H1 (cell line): ENCODE data around the gene CACNA1D. TPM values are rescaled to one million over a fixed set of nuclear protein-coding genes. Genes with fewer than 3 reads are reported as not detected.

Source experiments
- CTCF ChIA-PET: fragments of 300-600 bp; sonication (Branson Sonifier 250); formaldehyde crosslinking; loops from one replicate; lab custom pipeline; 2021; ENCODE audit not compliant: partially characterized antibody; lab: Charles Lee
- POLR2A ChIA-PET: fragments of 300-600 bp; sonication (Branson Sonifier 250); formaldehyde crosslinking; loops from one replicate; lab custom pipeline; 2021; ENCODE audit warnings: inconsistent platforms; ENCODE audit not compliant: partially characterized antibody; lab: Charles Lee
- DNase-seq, 2 experiments: peaks; one replicate each; pipeline versions ENCODE4 v3.0.0 to v3.0.0-alpha.2; 2010 to 2022; ENCODE audit warnings: low spot score in 2 of 2, low read depth in 1 of 2, mixed read lengths in 1 of 2
- FAIRE-seq: peaks from 2 replicates; lab custom pipeline; 2011; peaks lifted over from hg19 to GRCh38; lab: Jason Lieb, UNC
- H2AFZ ChIP-seq: 2 replicates; pipeline ENCODE4 v1.8.1; 2012; ENCODE audit warnings: low read length, inconsistent platforms
- H2AK5ac ChIP-seq: 2 replicates; pipeline ENCODE4 v1.6.1; 2013; ENCODE audit warnings: low read depth, low read length
- H2BK120ac ChIP-seq: replicated peaks from 2 replicates; pipeline ENCODE3; 2013; ENCODE audit warnings: low read depth, low read length, inconsistent platforms
- H2BK12ac ChIP-seq: 2 replicates; pipeline ENCODE4 v1.6.1; 2013; ENCODE audit warnings: low read depth, low read length
- H2BK15ac ChIP-seq: 2 replicates; pipeline ENCODE4 v1.6.1; 2013; ENCODE audit warnings: low read length
- H2BK20ac ChIP-seq: 2 replicates; pipeline ENCODE4 v1.6.1; 2013; ENCODE audit warnings: low read length
- H2BK5ac ChIP-seq: 2 replicates; pipeline ENCODE4 v1.6.1; 2013; ENCODE audit warnings: low read depth, low read length
- H3K14ac ChIP-seq: 2 replicates; pipeline ENCODE4 v1.6.1; 2013; ENCODE audit warnings: inconsistent platforms; ENCODE audit not compliant: insufficient read length
- H3K18ac ChIP-seq: 2 replicates; pipeline ENCODE4 v1.6.1; 2013; ENCODE audit warnings: low read length; ENCODE audit errors: extremely low read depth
- H3K23ac ChIP-seq: 2 replicates; pipeline ENCODE4 v1.6.1; 2013; ENCODE audit warnings: inconsistent platforms; ENCODE audit not compliant: insufficient read length
- H3K23me2 ChIP-seq: 2 replicates; pipeline ENCODE4 v1.6.1; 2013; ENCODE audit warnings: low read depth, low read length
- H3K27ac ChIP-seq: 2 replicates; pipeline ENCODE4 v1.6.1; 2011; ENCODE audit warnings: low read depth, low read length, inconsistent platforms
- H3K27me3 ChIP-seq, 4 experiments: replicated peaks in 1 of 4; 1 replicate in 1 of 4; 2 replicates in 3 of 4; pipeline versions ENCODE4 v1.6.1 to v1.8.1; 2011 to 2013; ENCODE audit warnings: low read length in 3 of 4, mild to moderate bottlenecking in 3 of 4, inconsistent platforms in 2 of 4, mixed read lengths in 2 of 4, moderate library complexity in 1 of 4; ENCODE audit not compliant: control insufficient read depth in 3 of 4, insufficient read depth in 3 of 4; ENCODE audit errors: extremely low read depth in 1 of 4
- H3K36me3 ChIP-seq, 4 experiments: 2 replicates each; pipeline versions ENCODE4 v1.6.1 to v1.8.1; 2011 to 2013; ENCODE audit warnings: mild to moderate bottlenecking in 4 of 4, low read length in 3 of 4, moderate library complexity in 2 of 4, control low read depth in 1 of 4, inconsistent platforms in 1 of 4; ENCODE audit not compliant: insufficient read depth in 4 of 4, control insufficient read depth in 2 of 4
- H3K4ac ChIP-seq: replicated peaks from 2 replicates; pipeline ENCODE3; 2013; ENCODE audit warnings: low read length, low read depth, mixed read lengths, inconsistent platforms; ENCODE audit not compliant: insufficient read length
- H3K4me1 ChIP-seq, 4 experiments: replicated peaks in 1 of 4; 1 replicate in 1 of 4; 2 replicates in 3 of 4; pipeline versions ENCODE4 v1.6.1 to v1.8.1; 2011 to 2013; ENCODE audit warnings: low read length in 3 of 4, inconsistent platforms in 2 of 4, mixed read lengths in 1 of 4; ENCODE audit not compliant: insufficient read depth in 4 of 4, control insufficient read depth in 3 of 4
- H3K4me2 ChIP-seq, 2 experiments: 2 replicates each; pipeline versions ENCODE4 v1.6.1 to v1.8.1; 2011 to 2013; ENCODE audit warnings: low read depth in 2 of 2, low read length in 2 of 2, control low read depth in 1 of 2, inconsistent platforms in 1 of 2, mild to moderate bottlenecking in 1 of 2; ENCODE audit not compliant: insufficient read depth in 1 of 2
- H3K4me3 ChIP-seq, 4 experiments: fragments of 200-600, 300-600 bp in 1 of 4; sonication (generic), shearing (Covaris generic), sonication (Bioruptor Twin) in 1 of 4; 2 replicates each; pipeline versions ENCODE4 v1.5.1 to v1.8.1; 2011 to 2016; ENCODE audit warnings: low read length in 4 of 4, low read depth in 3 of 4, control low read depth in 2 of 4, inconsistent platforms in 2 of 4, mild to moderate bottlenecking in 2 of 4, mixed read lengths in 1 of 4, moderate library complexity in 1 of 4; ENCODE audit not compliant: insufficient read depth in 2 of 4; ENCODE audit errors: extremely low read depth in 1 of 4
- H3K56ac ChIP-seq: replicated peaks from 2 replicates; pipeline ENCODE3; 2013; ENCODE audit warnings: low read depth, mild to moderate bottlenecking, mixed read lengths, low read length, inconsistent platforms; ENCODE audit not compliant: insufficient read length
- H3K79me1 ChIP-seq: 2 replicates; pipeline ENCODE4 v1.6.1; 2013; ENCODE audit warnings: low read depth, low read length, control low read depth
- H3K79me2 ChIP-seq, 2 experiments: 2 replicates each; pipeline versions ENCODE4 v1.6.1 to v1.8.1; 2012 to 2013; ENCODE audit warnings: low read length in 2 of 2, mild to moderate bottlenecking in 2 of 2, inconsistent platforms in 1 of 2; ENCODE audit not compliant: insufficient read depth in 2 of 2, control insufficient read depth in 1 of 2
- H3K9ac ChIP-seq, 4 experiments: replicated peaks in 1 of 4; 1 replicate in 1 of 4; 2 replicates in 3 of 4; pipeline versions ENCODE4 v1.6.1 to v1.8.1; 2011 to 2013; ENCODE audit warnings: low read depth in 3 of 4, low read length in 3 of 4, control low read depth in 2 of 4, mild to moderate bottlenecking in 2 of 4, moderate library complexity in 2 of 4, inconsistent platforms in 1 of 4; ENCODE audit errors: extremely low read depth in 1 of 4
- H3K9me3 ChIP-seq, 2 experiments: 2 replicates each; pipeline versions ENCODE4 v1.6.1 to v1.8.1; 2012 to 2013; ENCODE audit warnings: mild to moderate bottlenecking in 2 of 2, moderate library complexity in 2 of 2, control low read depth in 1 of 2, inconsistent platforms in 1 of 2, low read depth in 1 of 2, low read length in 1 of 2, mixed read lengths in 1 of 2; ENCODE audit not compliant: insufficient read depth in 2 of 2
- H4K20me1 ChIP-seq, 2 experiments: replicated peaks in 1 of 2; 2 replicates each; pipeline versions ENCODE3 to v1.8.1; 2011 to 2013; ENCODE audit warnings: inconsistent platforms in 2 of 2, low read length in 2 of 2, mild to moderate bottlenecking in 1 of 2; ENCODE audit not compliant: insufficient read depth in 2 of 2, control insufficient read depth in 1 of 2
- H4K5ac ChIP-seq: 2 replicates; pipeline ENCODE4 v1.6.1; 2013; ENCODE audit warnings: low read length, low read depth, mixed read lengths, inconsistent platforms; ENCODE audit not compliant: insufficient read length
- H4K8ac ChIP-seq: 2 replicates; pipeline ENCODE4 v1.8.0; 2013; ENCODE audit warnings: mild to moderate bottlenecking, moderate library complexity, low read length, inconsistent platforms; ENCODE audit not compliant: insufficient read depth; ENCODE audit errors: extremely low read depth
- H4K91ac ChIP-seq: replicated peaks from 2 replicates; pipeline ENCODE3; 2013; ENCODE audit warnings: low read length, mixed read lengths, inconsistent platforms; ENCODE audit not compliant: insufficient read length
- SIN3A ChIP-seq, 2 experiments: IDR thresholded peaks in 1 of 2; conservative IDR thresholded peaks in 1 of 2; 2 replicates each; pipeline ENCODE4 v1.6.1; 2011 to 2012; ENCODE audit warnings: low read length in 2 of 2, improper control_type of control experiment in 1 of 2, low read depth in 1 of 2, mild to moderate bottlenecking in 1 of 2
- WGBS, 2 experiments: shearing (Covaris generic) in 1 of 2; methylation state at CpG; one replicate each; pipeline versions ENCODE4 v1.1.6 to v1.1.7; 2013 to 2015; ENCODE audit warnings: low lambda C conversion rate in 2 of 2, mixed read lengths in 2 of 2, inconsistent platforms in 1 of 2, low coverage in 1 of 2, missing lambda C conversion rate in 1 of 2; ENCODE audit not compliant: insufficient replicate concordance in 2 of 2, insufficient coverage in 1 of 2, insufficient read length in 1 of 2; ENCODE audit errors: extremely low coverage in 1 of 2, missing lambda C conversion rate in 1 of 2; 5-methylcytosine and 5-hydroxymethylcytosine counted together
- polyA plus RNA-seq, 7 experiments: library from polyadenylated mRNA; depleted of rRNA in 3 of 7; stranded (reverse) in 5 of 7; unstranded in 2 of 7; fragments of >200 nt in 5 of 7; fragments of 200-250 nt in 2 of 7; gene quantifications; 1 replicate in 5 of 7; 2 replicates in 1 of 7; 4 replicates in 1 of 7; pipeline versions ENCODE4 v1.2.1 to v1.2.3, GENCODE V29; 2011 to 2013; ENCODE audit warnings: missing spikeins in 2 of 7, mixed read lengths in 2 of 7
- total RNA-seq: library from RNA; stranded (reverse); fragmentation: NEBNext Ultra II Directional; extraction: Animal tissue kit (Norgen Biotek cat#: 25700); gene quantifications from 2 replicates; pipeline ENCODE4 v1.2.1, GENCODE V29; 2021

CACNA1D gene
- total and polyA plus RNA-seq, 2 of the 8 experiments (the other 6 are each of a cell fraction or from before 2014, with no cell fraction given), result 2.0 to 2.9 TPM

DNA sequence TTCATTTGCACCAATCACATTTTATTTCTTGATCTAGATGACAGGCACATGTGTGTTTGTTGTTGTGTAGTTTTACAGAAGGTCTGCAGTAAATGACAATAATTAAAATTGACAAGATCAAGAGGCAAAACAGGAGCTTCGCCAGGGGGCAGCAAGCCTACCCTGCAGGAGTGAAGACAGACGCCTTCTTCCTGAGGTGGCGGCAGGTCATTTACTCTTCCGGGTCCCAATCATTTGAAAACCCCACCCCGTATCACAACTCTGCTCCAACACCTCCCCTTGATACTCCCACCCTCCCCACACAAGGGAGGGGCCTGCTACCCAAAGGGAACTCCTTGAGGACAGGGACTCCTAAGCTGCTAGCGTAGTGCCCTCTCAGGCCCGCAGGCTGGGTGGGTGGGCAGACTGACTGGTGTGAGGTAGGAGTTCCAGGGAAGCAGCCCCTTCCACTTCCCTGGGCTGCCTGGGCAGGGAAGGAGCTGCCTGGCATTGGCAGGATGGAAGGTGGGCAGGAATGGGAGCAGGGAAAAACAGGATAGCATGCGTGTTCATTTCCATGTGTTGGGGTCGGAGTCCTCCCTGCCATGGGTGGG lies 338.7 kb downstream of the CACNA1D start:
- 87% methylated on average over 9 of the region's 9 CpGs; no CpG with 5 or more reads in 1 of the 2 experiments for WGBS, 2 experiments
- H3K4me2 ChIP-seq, result no peak overlapping the region
- H3K9ac ChIP-seq, result no peak overlapping the region
- H3K27me3 ChIP-seq, result no peaks in the 10 kb centered on the region
- H3K27ac ChIP-seq, result no peak overlapping the region
- ChIA-PET POLR2A (interaction anchor here (0.9 kb wide), 1 partner anchor 10 kb away, joined by 3 read pairs; no protein-coding TSS in a partner anchor), CTCF (interaction anchor here (0.6 to 3.7 kb wide), 11 partner anchors 8 to 207 kb away, joined by 3 to 23 read pairs (median 3); no protein-coding TSS in a partner anchor)
- no peaks in the 10 kb centered on the region for H3K79me1 ChIP-seq
- H3K23me2 ChIP-seq, result no peaks in the 10 kb centered on the region
- H3K4me1 ChIP-seq, result no peaks in the 10 kb centered on the region
- H2AFZ ChIP-seq, result no peak overlapping the region
- no peak overlapping the region for H2BK15ac ChIP-seq
- no peaks in the 10 kb centered on the region; a peak in 3 of 8 replicates for H3K36me3 ChIP-seq
- no peak overlapping the region for H2BK12ac ChIP-seq
- H3K14ac ChIP-seq, result no peak overlapping the region
- H2BK5ac ChIP-seq, result no peak overlapping the region; the same call in 1 of the 2 replicates
- no peak overlapping the region for H2AK5ac ChIP-seq
- H3K4ac ChIP-seq, result no peak overlapping the region
- TF ChIP-seq SIN3A (conservative IDR thresholded peaks at IDR 0.05 in 1 of 2, IDR thresholded peaks at IDR 0.05 in 1 of 2; ENCODE audit: low read depth in 1 of 2, low read length in 2 of 2), result no peak
- H3K4me3 ChIP-seq, result no peak overlapping the region
- no peak overlapping the region for H3K23ac ChIP-seq
- no peaks in the 10 kb centered on the region for H3K79me2 ChIP-seq
- no peak overlapping the region for H2BK20ac ChIP-seq
- FAIRE-seq (no peak), DNase-seq (no peak)
- H3K9me3 ChIP-seq, result no peaks in the 10 kb centered on the region
- H4K8ac ChIP-seq, result no peak overlapping the region
- no peak overlapping the region for H2BK120ac ChIP-seq
- no peak overlapping the region for H4K5ac ChIP-seq
- no peak overlapping the region for H4K91ac ChIP-seq
- H3K18ac ChIP-seq, result no peak overlapping the region
- H4K20me1 ChIP-seq, result peaks cover 0 to 4% of the 10 kb centered on the region in 2 experiments
- H3K56ac ChIP-seq, result no peak overlapping the region
